Epithelial cell of proximal tubule (primary cell): ENCODE measurements around the gene FTH1. TPM values are rescaled to one million over a fixed set of nuclear protein-coding genes. Genes with fewer than 3 reads are reported as not detected.
"Not testable (repeated sequence)": the region's sequence is repeated elsewhere in the genome, so short reads cannot be mapped to it uniquely, and the experiment has no call there.

Experiments used
- DNase-seq: peaks from one replicate; pipeline ENCODE4 v3.0.0-alpha.2; 2011; ENCODE audit warnings: low read depth
- H3K4me3 ChIP-seq: 2 replicates; pipeline ENCODE4 v1.5.1; 2011; ENCODE audit warnings: low read depth, mild to moderate bottlenecking, low read length
- total RNA-seq: library from RNA; depleted of rRNA; stranded (reverse); fragments of >200 nt; gene quantifications from 2 replicates; pipeline ENCODE4 v1.2.3, GENCODE V29; 2015
- TF ChIP-seq, protein P1 (sequence below): conservative IDR thresholded peaks from 2 replicates; pipeline ENCODE4 v1.5.1; 2012; ENCODE audit warnings: low read depth, mild to moderate bottlenecking, low read length

FTH1 gene
- total RNA-seq, 1 donor from 2014 or later = 789 TPM

DNA sequence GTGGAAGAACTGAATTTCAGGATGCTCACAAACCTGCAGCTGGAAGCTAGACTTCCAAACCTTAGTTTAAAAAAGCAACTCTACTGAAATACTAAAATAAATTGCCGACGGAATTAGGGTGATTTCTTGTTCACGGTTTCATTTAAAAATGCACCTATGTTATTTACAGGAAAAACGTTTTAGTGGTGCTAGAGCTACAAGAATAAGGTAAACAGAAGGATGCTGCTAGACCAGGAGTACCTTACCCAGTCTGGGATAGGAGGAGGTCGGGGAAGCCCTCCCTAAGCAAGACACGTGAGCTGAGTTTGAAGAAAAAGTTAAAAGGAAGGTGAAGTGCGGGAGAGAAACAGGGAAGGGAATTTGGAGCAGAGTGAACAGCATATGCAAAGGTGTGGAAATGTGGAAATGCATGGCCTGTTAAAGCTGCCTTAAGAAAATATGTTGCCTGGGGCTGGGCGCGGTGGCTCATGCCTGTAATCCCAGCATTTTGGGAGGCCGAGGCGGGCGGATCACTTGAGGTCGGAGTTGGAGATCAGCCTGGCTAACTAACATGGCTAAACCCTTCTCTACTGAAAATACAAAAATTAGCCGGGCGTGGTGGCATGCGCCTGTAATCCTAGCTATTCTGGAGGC, 1.4 kb upstream of the FTH1 start:
- H3K4me3 ChIP-seq = peak overlapping the region; percentile 100
- no peak for DNase-seq
- TF ChIP-seq, protein P1, sequence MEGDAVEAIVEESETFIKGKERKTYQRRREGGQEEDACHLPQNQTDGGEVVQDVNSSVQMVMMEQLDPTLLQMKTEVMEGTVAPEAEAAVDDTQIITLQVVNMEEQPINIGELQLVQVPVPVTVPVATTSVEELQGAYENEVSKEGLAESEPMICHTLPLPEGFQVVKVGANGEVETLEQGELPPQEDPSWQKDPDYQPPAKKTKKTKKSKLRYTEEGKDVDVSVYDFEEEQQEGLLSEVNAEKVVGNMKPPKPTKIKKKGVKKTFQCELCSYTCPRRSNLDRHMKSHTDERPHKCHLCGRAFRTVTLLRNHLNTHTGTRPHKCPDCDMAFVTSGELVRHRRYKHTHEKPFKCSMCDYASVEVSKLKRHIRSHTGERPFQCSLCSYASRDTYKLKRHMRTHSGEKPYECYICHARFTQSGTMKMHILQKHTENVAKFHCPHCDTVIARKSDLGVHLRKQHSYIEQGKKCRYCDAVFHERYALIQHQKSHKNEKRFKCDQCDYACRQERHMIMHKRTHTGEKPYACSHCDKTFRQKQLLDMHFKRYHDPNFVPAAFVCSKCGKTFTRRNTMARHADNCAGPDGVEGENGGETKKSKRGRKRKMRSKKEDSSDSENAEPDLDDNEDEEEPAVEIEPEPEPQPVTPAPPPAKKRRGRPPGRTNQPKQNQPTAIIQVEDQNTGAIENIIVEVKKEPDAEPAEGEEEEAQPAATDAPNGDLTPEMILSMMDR = no peak

DNA sequence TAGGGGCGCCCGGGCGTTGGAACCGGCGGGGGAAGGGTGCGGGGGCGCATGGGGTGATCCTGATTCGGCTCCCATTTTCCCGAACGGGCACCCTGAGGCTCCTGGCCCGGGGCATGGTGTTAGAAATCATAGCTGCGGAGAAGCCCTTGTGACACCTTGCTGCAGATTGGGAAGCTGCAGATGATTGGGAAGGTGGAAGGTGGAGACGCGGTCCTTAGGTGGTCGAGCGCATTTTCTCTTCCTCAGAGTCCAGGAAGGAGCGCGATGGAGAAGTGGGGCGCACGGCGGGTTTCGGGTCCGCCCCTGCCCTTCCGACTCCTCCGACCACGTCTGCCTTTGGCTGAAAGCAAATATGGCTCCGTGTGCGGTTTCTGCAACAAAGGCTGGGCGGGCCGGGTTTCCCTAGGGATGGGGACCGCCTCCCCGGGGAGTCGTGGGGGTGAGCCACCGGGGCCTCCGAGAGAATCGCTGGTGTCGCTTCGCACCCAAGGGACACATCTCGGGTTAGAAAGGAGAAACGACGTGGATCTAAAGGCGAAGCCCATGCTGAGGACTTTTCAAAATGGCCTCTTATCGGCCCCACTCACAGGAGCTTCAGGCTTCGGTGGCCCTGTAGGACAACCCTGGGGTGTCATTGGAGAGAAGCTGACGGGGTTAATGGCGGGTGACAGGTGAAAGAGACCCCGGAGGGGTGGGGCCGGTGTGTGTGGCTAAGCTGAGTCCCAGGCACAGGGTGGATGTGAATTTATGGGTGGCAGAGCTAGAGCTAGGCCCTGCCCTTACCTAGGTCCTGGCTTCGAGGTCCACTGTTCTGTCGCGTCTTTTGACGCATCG, 707 bp upstream of the FTH1 start:
- no peak for DNase-seq
- TF ChIP-seq, protein P1 = no peak
- peak overlapping the region; percentile 100 for H3K4me3 ChIP-seq

DNA sequence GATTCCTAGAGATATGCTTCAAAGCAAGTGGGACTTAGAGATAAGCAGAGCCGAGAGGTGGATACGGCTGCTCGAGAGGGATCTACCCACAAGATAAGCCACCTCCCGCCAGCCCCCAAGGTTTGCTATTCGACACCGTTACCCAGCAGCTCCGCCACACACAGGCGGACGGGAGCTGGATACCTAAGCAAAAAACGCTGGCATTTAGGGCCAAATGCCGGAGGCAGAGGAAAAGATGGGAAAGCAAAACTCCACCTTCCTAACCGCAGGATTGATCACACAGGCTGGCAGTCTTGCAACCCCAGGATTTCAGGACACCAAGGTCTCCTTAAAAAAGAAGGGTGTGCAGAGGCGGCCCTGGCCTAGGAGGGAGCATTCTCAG, 709 bp downstream of the FTH1 start:
- H3K4me3 ChIP-seq = peak overlapping the region; percentile 100
- TF ChIP-seq, protein P1 = no peak
- DNase-seq = no peak

DNA sequence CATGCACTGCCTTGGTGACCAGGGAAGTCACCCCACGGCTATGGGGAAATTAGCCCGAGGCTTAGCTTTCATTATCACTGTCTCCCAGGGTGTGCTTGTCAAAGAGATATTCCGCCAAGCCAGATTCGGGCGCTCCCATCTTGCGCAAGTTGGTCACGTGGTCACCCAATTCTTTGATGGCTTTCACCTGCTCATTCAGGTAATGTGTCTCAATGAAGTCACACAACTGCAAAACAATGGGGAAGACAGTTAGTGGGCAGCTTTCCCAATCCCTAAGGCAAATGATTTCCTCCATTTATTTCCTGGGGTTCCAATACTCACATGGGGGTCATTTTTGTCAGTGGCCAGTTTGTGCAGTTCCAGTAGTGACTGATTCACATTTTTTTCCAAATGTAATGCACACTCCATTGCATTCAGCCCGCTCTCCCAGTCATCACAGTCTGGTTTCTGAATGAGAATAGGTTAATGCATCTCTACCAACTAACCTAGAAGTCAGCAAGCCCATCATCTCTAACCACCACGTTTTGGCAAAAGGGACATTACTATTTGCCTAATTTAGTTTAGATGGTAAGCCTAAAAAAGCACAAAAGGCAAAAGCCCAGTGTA, 2.7 kb downstream of the FTH1 start:
- DNase-seq = not testable (repeated sequence)
- peak overlapping the region; percentile 100 for H3K4me3 ChIP-seq

- peak overlapping the region; percentile 100 for H3K4me3 ChIP-seq
- TF ChIP-seq, protein P1 = no peak
- DNase-seq = no peak
Measured at GRCh38 chr11:61964058-61964665, 3.3 kb downstream of the FTH1 start.

GRCh38 chr11:61963282-61964057, 4.0 kb downstream of the FTH1 start:
- H3K4me3 ChIP-seq = no peak overlapping the region
- no peak for DNase-seq
- TF ChIP-seq, protein P1 = no peak

DNA sequence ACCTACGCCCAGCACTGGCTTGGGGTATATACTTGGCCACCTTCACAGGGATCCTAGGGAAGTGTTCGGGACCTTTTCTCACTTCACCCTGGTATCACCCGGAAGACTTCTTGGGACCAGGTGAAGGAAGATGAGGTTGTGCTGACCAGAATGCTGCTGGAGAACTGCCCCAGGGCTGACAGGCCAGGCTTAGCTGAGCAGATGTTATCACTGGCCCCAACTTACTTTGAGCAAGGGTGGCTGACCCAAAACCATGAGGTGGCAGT, 4.5 kb downstream of the FTH1 start:
- DNase-seq = no peak
- TF ChIP-seq, protein P1 = no peak
- no peak overlapping the region for H3K4me3 ChIP-seq
